Measurements from ENCODE around the gene CHPF.

Gene CHPF

DNA sequence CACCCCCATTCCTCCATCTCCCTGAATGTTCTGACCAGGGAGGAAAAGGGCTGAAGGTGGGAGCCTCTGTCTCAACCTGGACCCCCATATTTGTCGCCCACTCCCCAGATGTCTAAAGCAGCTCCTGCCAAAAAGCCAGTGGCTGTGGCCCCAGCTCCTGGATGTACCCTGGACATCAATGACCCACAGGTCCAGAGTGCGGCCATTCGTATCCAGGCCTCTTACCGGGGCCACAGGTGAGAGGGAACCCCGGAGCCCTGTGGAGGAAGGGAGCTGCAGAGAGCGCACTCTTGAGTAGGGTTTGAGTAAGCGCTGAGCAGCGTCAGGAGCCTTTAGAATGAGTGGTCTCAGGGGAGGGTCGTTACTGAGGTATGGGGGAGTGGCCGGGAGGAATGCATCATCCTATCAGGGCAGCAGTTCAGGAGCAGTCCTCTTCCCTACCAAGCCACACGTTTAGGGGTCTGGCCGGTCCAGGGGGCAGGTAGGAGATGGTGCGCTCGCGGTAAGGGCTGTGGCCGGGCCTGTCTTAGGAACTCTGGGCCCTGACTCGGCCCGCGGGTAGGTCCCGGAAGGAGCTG lies 47.3 kb downstream of the CHPF start:
- no peak for DNase-seq

GRCh38 chr2:219495531-219496122 lies 48.0 kb downstream of the CHPF start:
- DNase-seq = peak in 4 of 5 experiments; percentile 27 to 68 (median 36)

DNA sequence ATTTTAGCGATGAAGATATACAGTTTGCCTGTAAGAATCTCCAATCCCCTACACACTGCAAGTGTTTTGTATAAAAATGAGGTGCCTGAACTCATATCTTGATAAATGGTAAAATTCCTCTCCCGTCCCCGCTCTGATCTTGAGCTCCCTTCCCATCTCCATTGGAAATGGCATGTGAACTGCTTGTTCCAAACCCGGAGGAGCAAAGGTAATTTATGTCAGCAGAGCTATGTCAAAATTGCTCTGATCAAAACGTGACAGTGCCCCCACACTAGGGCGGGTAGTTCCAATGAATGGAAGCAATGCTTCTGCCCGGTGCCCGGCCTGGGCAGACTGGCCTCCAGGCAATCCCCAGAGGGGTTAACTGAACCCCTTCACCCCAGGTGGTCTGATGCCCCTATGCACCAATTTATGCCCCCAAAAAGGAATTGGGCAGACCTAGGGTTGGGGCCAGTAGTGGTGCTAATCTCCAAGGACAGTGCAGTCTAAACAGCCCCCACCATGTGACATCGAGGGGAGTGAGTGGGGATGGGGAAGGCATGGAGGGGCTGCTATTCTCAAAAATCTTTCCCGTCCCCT lies 48.6 kb downstream of the CHPF start:
- no peak for DNase-seq

DNA sequence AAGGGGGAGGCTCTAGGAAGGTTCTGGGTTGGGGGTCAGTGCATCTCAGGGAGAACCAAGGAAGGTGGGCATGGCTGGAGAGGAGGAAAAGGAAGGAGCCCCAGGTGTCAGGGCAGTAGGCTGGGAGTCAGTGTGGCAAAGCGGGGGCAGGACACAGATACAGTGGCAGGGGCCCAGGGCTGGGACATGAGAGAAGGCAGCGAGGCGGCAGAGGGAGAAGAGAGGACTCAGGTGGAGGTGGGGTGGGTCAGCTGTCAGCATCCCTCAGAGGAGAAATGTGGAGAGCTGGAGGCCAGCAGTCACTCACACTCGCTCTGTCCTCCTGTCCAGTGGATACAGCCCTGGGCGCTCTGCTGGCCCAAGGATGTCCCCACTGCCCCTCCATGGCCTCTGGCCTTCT lies 50.5 kb downstream of the CHPF start:
- no peak for DNase-seq

DNA sequence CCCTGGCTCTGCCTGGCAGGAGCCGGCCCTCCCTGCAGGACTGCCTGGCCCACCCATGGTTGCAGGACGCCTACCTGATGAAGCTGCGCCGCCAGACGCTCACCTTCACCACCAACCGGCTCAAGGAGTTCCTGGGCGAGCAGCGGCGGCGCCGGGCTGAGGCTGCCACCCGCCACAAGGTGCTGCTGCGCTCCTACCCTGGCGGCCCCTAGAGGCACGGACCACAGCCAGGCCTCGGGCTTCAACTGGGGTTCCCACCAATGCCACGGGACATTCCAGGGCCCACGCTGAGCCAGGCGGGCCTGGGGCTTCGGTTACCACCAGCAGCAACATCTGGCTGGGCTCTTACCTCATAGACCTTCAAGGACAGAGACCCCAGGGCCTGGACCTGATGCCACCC lies 51.0 kb downstream of the CHPF start:
- no peak for DNase-seq

DNA sequence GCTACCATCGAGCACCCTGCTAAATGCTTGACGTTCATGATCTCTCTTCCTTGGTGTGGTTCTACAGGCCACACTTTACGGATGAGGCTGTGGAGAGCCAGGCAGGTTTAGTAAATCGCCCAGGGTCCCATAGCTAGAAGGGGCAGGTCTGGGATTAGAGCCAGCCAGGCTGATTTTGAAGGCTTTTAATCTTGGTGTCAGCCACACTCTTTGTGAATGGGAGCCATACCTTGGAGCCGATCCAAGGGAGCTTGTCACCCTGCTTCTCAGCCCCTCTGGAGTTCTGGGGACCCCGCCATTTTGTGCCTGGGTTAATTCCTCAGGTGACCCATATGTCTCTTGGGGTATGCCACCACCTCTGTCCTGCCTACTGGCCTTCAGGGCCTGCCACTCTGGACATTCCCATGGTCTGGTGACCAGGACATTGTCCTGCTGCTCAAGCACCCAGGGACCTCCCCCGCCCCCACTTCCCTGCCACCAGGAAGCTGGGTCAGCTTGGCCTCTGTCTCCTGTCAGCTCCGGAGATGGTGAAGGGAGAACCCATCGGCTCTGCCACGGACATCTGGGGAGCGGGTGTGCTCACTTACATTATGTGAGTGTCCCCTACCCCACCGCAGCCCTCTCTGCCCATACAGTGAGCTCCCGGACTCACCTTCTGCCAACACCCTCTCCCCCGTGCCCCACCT lies 52.2 kb downstream of the CHPF start:
- no peak for DNase-seq

DNA sequence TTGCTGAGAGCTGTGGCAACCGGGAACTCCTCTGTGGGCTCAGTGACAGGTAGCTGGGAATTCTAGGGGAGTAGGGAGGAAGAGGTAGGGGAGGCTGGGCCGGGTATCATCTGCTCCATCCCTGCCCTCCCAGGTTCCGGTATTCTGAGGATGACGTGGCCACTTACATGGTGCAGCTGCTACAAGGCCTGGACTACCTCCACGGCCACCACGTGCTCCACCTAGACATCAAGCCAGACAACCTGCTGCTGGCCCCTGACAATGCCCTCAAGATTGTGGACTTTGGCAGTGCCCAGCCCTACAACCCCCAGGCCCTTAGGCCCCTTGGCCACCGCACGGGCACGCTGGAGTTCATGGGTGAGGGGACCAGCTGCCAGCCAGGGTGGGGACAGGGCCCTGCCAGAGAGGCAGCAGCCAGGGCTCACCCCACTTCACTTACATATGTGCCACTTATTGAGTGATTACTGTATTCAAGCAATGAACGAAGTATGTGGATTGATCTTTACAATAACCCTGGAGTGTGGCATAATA lies 52.9 kb downstream of the CHPF start:
- no peak for DNase-seq

GRCh38 chr2:219490186-219490585 lies 53.4 kb downstream of the CHPF start:
- no peak for DNase-seq

GRCh38 chr2:219489315-219489714 lies 54.3 kb downstream of the CHPF start:
- DNase-seq = no peak

All from T-helper 2 cell (primary cell).